Endothelial cell (in vitro differentiated cells): ENCODE results near the gene TSSK3. TPM values are rescaled to one million over a fixed set of nuclear protein-coding genes. Genes with fewer than 3 reads are reported as not detected.
A peak's percentile ranks its signal among the peaks of the same experiment; 100 is the strongest.

ENCODE experiments used
- DNase-seq: peaks from one replicate; pipeline ENCODE4 v3.0.0; 2021; ENCODE audit warnings: low spot score
- H3K27ac Mint-ChIP-seq: one replicate; pipeline ENCODE4 v1.8.0; 2021; ENCODE audit warnings: mixed read lengths, inconsistent platforms; ENCODE audit not compliant: unreplicated experiment
- H3K27me3 Mint-ChIP-seq: one replicate; pipeline ENCODE4 v1.8.0; 2021; ENCODE audit warnings: mild to moderate bottlenecking, moderate library complexity, mixed read lengths, inconsistent platforms; ENCODE audit not compliant: unreplicated experiment
- H3K36me3 Mint-ChIP-seq: one replicate; pipeline ENCODE4 v1.8.0; 2021; ENCODE audit warnings: mild to moderate bottlenecking, low read depth, mixed read lengths, inconsistent platforms; ENCODE audit not compliant: unreplicated experiment
- H3K4me1 Mint-ChIP-seq: one replicate; pipeline ENCODE4 v1.8.0; 2021; ENCODE audit warnings: mild to moderate bottlenecking, mixed read lengths, inconsistent platforms; ENCODE audit not compliant: unreplicated experiment
- H3K4me3 Mint-ChIP-seq: one replicate; pipeline ENCODE4 v1.8.0; 2021; ENCODE audit warnings: mild to moderate bottlenecking, mixed read lengths, inconsistent platforms; ENCODE audit not compliant: unreplicated experiment
- H3K9me3 Mint-ChIP-seq: one replicate; pipeline ENCODE4 v1.8.0; 2021; ENCODE audit warnings: mixed read lengths, inconsistent platforms; ENCODE audit not compliant: unreplicated experiment
- CTCF ChIP-seq: fragments of 200-600 bp; sonication (generic); IDR thresholded peaks from one replicate; pipeline ENCODE4 v1.5.0; 2021; ENCODE audit warnings: antibody characterized with exemption; ENCODE audit not compliant: unreplicated experiment
- total RNA-seq: library from RNA; stranded (reverse); fragmentation: NEBNext Ultra II Directional; extraction: Animal tissue kit (Norgen Biotek cat#: 25700); gene quantifications from one replicate; pipeline ENCODE4 v1.2.1, GENCODE V29; 2021; ENCODE audit not compliant: unreplicated experiment

Gene TSSK3
- total RNA-seq, 1 donor from 2014 or later, result 0.67 TPM

- peaks cover 45% of the 10 kb centered on the region for H3K36me3 Mint-ChIP-seq
- H3K27ac Mint-ChIP-seq, result no peak overlapping the region
- no peak for TF ChIP-seq CTCF
- no peak for DNase-seq
- peaks cover 2% of the 10 kb centered on the region for H3K4me1 Mint-ChIP-seq
- H3K27me3 Mint-ChIP-seq, result peaks cover 4% of the 10 kb centered on the region
- no peak overlapping the region for H3K4me3 Mint-ChIP-seq
- H3K9me3 Mint-ChIP-seq, result no peaks in the 10 kb centered on the region
These were observed 5.7 kb downstream of the TSSK3 start for GRCh38 chr1:32367912-32368635.

- no peak for TF ChIP-seq CTCF
- DNase-seq, result no peak
- no peaks in the 10 kb centered on the region for H3K4me1 Mint-ChIP-seq
- H3K9me3 Mint-ChIP-seq, result no peaks in the 10 kb centered on the region
- H3K27me3 Mint-ChIP-seq, result no peaks in the 10 kb centered on the region
- no peak overlapping the region for H3K4me3 Mint-ChIP-seq
- H3K27ac Mint-ChIP-seq, result no peak overlapping the region
- H3K36me3 Mint-ChIP-seq, result peaks cover 34% of the 10 kb centered on the region
These were observed 9.9 kb downstream of the TSSK3 start for GRCh38 chr1:32372149-32372756.

- DNase-seq, result no peak
- no peaks in the 10 kb centered on the region for H3K9me3 Mint-ChIP-seq
- no peak overlapping the region for H3K27ac Mint-ChIP-seq
- H3K4me3 Mint-ChIP-seq, result peak overlapping the region; percentile 22
- no peaks in the 10 kb centered on the region for H3K27me3 Mint-ChIP-seq
- TF ChIP-seq CTCF, result no peak
- peaks cover 46% of the 10 kb centered on the region for H3K36me3 Mint-ChIP-seq
- no peaks in the 10 kb centered on the region for H3K4me1 Mint-ChIP-seq
These were observed 11.8 kb downstream of the TSSK3 start for GRCh38 chr1:32373996-32374592.

- no peak overlapping the region for H3K27ac Mint-ChIP-seq
- no peaks in the 10 kb centered on the region for H3K4me1 Mint-ChIP-seq
- peaks cover 58% of the 10 kb centered on the region for H3K36me3 Mint-ChIP-seq
- no peak for DNase-seq
- H3K27me3 Mint-ChIP-seq, result no peaks in the 10 kb centered on the region
- no peaks in the 10 kb centered on the region for H3K9me3 Mint-ChIP-seq
- TF ChIP-seq CTCF, result no peak
- H3K4me3 Mint-ChIP-seq, result no peak overlapping the region
These were observed 13.9 kb downstream of the TSSK3 start for GRCh38 chr1:32376199-32376598.
